ENCODE results near the gene CD48. TPM values are rescaled to one million over a fixed set of nuclear protein-coding genes. Genes with fewer than 3 reads are reported as not detected.

CD48 gene
- polyA plus RNA-seq, 1 donor (not counting 4 experiments of a cell fraction or from before 2014, with no cell fraction given): 0.07 TPM

DNA sequence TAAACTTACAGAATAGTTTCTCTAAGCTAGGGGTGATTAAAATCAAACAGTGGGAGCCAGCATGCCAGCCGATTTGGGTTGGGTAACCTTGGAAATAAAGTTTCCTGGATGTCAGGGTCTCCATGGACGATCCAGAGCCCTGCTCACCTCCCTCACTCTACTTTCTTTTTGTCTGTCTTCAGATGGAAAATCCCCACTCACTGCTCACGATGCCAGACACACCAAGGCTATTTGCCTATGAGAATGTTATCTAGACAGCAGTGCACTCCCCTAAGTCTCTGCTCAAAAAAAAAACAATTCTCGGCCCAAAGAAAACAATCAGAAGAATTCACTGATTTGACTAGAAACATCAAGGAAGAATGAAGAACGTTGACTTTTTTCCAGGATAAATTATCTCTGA is 41.3 kb upstream of the CD48 start:
- dilution Hi-C loops (cut with MboI; ENCODE audit: extremely low pct_ligation_motif_present, low sequenced_read_pairs): no loop called here
- Histone ChIP-seq H3K79me2 (ENCODE audit: control insufficient read depth, insufficient read depth, low read length) (no peaks in the 10 kb centered on the region), H3K9me1 (ENCODE audit: control insufficient read depth, extremely low read depth, insufficient read depth, low read length) (no peaks in the 10 kb centered on the region), H3K4me3 (ENCODE audit: control insufficient read depth in 2 of 3, extremely low read depth in 1 of 3, insufficient read depth in 2 of 3, low read depth in 1 of 3, low read length in 3 of 3) (no peak overlapping the region), H3K9me3 (ENCODE audit: control insufficient read depth, low read depth, low read length) (no peaks in the 10 kb centered on the region), H4K20me1 (ENCODE audit: control insufficient read depth, extremely low read depth, insufficient read depth, low read length) (no peaks in the 10 kb centered on the region), H3K27ac (ENCODE audit: control insufficient read depth, insufficient read depth, low read length) (no peak overlapping the region), H3K4me1 (ENCODE audit: control insufficient read depth, extremely low read depth, insufficient read depth, low read length) (peaks cover 15% of the 10 kb centered on the region), H3K36me3 (ENCODE audit: control insufficient read depth in 2 of 2, extremely low read depth in 1 of 2, insufficient read depth in 2 of 2, low read length in 2 of 2) (peaks cover 0 to 10% of the 10 kb centered on the region in 2 experiments), H2AFZ (ENCODE audit: control insufficient read depth, low read length) (no peak overlapping the region), H3K9ac (ENCODE audit: control insufficient read depth, extremely low read depth, insufficient read depth, low read length) (no peak overlapping the region), H3K27me3 (ENCODE audit: control insufficient read depth, extremely low read depth, insufficient read depth, low read length) (no peaks in the 10 kb centered on the region), H3K4me2 (ENCODE audit: control insufficient read depth, extremely low read depth, insufficient read depth, low read depth, low read length) (no peak overlapping the region)
- no peak for FAIRE-seq
- TF ChIP-seq, protein P1, sequence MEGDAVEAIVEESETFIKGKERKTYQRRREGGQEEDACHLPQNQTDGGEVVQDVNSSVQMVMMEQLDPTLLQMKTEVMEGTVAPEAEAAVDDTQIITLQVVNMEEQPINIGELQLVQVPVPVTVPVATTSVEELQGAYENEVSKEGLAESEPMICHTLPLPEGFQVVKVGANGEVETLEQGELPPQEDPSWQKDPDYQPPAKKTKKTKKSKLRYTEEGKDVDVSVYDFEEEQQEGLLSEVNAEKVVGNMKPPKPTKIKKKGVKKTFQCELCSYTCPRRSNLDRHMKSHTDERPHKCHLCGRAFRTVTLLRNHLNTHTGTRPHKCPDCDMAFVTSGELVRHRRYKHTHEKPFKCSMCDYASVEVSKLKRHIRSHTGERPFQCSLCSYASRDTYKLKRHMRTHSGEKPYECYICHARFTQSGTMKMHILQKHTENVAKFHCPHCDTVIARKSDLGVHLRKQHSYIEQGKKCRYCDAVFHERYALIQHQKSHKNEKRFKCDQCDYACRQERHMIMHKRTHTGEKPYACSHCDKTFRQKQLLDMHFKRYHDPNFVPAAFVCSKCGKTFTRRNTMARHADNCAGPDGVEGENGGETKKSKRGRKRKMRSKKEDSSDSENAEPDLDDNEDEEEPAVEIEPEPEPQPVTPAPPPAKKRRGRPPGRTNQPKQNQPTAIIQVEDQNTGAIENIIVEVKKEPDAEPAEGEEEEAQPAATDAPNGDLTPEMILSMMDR (optimal IDR thresholded peaks at IDR 0.05 in 1 of 3, IDR thresholded peaks at IDR 0.05 in 1 of 3, conservative IDR thresholded peaks at IDR 0.05 in 1 of 3; ENCODE audit: extremely low read depth in 1 of 3, insufficient read depth in 2 of 3, low read length in 3 of 3): no peak
- TF ChIP-seq EZH2 (IDR thresholded peaks at IDR 0.05; ENCODE audit: low read length): no peak
- no peak for DNase-seq (ENCODE audit: low read depth, low spot score)

DNA sequence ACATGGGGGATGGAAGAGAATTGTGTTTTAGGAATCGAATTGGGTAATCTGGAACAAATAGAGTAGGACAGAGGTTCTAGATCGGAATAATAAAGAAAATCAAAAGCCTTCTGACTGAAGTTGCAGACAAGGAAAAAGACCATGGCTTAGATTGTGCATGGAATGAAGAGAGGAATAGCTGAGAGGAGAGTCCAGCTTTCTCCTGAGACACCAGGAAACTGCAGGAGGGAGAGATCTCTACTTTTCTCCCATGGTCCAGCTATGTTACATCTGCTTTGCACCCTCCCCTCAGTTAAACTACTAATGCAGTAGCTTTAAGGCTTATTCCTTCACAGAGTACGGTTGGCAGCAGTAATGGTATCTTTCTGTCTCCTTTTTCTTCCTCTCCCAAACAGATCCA is 40.8 kb upstream of the CD48 start:
- TF ChIP-seq, protein P1 (optimal IDR thresholded peaks at IDR 0.05 in 1 of 3, IDR thresholded peaks at IDR 0.05 in 1 of 3, conservative IDR thresholded peaks at IDR 0.05 in 1 of 3; ENCODE audit: extremely low read depth in 1 of 3, insufficient read depth in 2 of 3, low read length in 3 of 3): no peak
- no peak for TF ChIP-seq EZH2 (IDR thresholded peaks at IDR 0.05; ENCODE audit: low read length)
- Histone ChIP-seq H3K36me3 (ENCODE audit: control insufficient read depth in 2 of 2, extremely low read depth in 1 of 2, insufficient read depth in 2 of 2, low read length in 2 of 2) (peaks cover 0 to 10% of the 10 kb centered on the region in 2 experiments), H4K20me1 (ENCODE audit: control insufficient read depth, extremely low read depth, insufficient read depth, low read length) (no peaks in the 10 kb centered on the region), H3K4me2 (ENCODE audit: control insufficient read depth, extremely low read depth, insufficient read depth, low read depth, low read length) (no peak overlapping the region), H3K4me3 (ENCODE audit: control insufficient read depth in 2 of 3, extremely low read depth in 1 of 3, insufficient read depth in 2 of 3, low read depth in 1 of 3, low read length in 3 of 3) (no peak overlapping the region), H3K9ac (ENCODE audit: control insufficient read depth, extremely low read depth, insufficient read depth, low read length) (no peak overlapping the region), H3K27ac (ENCODE audit: control insufficient read depth, insufficient read depth, low read length) (no peak overlapping the region), H3K9me3 (ENCODE audit: control insufficient read depth, low read depth, low read length) (no peaks in the 10 kb centered on the region), H3K79me2 (ENCODE audit: control insufficient read depth, insufficient read depth, low read length) (no peaks in the 10 kb centered on the region), H3K4me1 (ENCODE audit: control insufficient read depth, extremely low read depth, insufficient read depth, low read length) (peaks cover 18% of the 10 kb centered on the region), H3K9me1 (ENCODE audit: control insufficient read depth, extremely low read depth, insufficient read depth, low read length) (no peaks in the 10 kb centered on the region), H3K27me3 (ENCODE audit: control insufficient read depth, extremely low read depth, insufficient read depth, low read length) (no peaks in the 10 kb centered on the region), H2AFZ (ENCODE audit: control insufficient read depth, low read length) (no peak overlapping the region)
- DNase-seq (ENCODE audit: low read depth, low spot score): no peak
- dilution Hi-C loops (cut with MboI; ENCODE audit: extremely low pct_ligation_motif_present, low sequenced_read_pairs): no loop called here
- FAIRE-seq: no peak

All from keratinocyte (primary cell).